ENCODE measurements around the gene TPT1.

Gene TPT1

DNA sequence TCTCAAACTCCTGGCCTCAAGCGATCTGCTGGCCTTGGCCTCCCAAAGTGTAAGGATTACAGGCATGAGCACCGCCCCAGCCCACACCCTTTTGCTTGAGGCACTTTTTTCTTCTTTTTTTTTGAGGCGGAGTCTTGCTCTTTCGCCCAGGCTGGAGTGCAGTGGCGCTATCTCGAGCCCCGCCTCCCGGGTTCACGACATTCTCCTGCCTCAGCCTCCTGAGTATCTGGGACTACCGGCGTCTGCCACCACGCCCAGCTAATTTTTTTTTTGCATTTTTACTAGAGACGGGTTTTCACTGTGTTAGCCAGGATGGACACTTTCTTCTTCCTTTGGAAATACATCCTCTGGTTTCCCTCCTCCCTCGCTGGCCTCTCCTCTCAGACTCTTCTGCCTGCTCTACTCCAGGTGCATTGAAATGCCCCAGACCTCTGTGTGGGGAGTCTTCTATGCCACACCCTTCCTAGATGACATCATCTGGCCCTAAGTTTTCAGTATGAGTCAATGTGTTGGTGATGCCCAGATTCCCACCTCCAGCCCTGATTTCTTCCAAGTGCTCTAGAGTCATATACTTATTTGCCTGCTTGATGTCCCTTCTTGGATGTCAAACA lies 20.7 kb upstream of the TPT1 start (continued):
- TF ChIP-seq, protein P1, sequence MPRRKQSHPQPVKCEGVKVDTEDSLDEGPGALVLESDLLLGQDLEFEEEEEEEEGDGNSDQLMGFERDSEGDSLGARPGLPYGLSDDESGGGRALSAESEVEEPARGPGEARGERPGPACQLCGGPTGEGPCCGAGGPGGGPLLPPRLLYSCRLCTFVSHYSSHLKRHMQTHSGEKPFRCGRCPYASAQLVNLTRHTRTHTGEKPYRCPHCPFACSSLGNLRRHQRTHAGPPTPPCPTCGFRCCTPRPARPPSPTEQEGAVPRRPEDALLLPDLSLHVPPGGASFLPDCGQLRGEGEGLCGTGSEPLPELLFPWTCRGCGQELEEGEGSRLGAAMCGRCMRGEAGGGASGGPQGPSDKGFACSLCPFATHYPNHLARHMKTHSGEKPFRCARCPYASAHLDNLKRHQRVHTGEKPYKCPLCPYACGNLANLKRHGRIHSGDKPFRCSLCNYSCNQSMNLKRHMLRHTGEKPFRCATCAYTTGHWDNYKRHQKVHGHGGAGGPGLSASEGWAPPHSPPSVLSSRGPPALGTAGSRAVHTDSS (tag by site-specific recombination; IDR thresholded peaks at IDR 0.05), result no peak
- TF ChIP-seq AEBP2 (tag by site-specific recombination; IDR thresholded peaks at IDR 0.05; ENCODE audit: borderline replicate concordance) (no peak), ZNF707 (tag by site-specific recombination; IDR thresholded peaks at IDR 0.05) (no peak), EGR2 (tag by site-specific recombination; IDR thresholded peaks at IDR 0.05; ENCODE audit: low read depth) (no peak), MEIS1 (CRISPR knock-in tag; IDR thresholded peaks at IDR 0.05; ENCODE audit: borderline replicate concordance) (no peak), ZNF555 (tag by site-specific recombination; conservative IDR thresholded peaks at IDR 0.05) (no peak), ZFP3 (tag by site-specific recombination; IDR thresholded peaks at IDR 0.05; ENCODE audit: low read depth) (no peak), ZNF398 (tag by site-specific recombination; IDR thresholded peaks at IDR 0.05) (no peak), ZBTB10 (tag by site-specific recombination; IDR thresholded peaks at IDR 0.05) (no peak), ZNF169 (tag by site-specific recombination; IDR thresholded peaks at IDR 0.05) (no peak), ZNF704 (tag by site-specific recombination; IDR thresholded peaks at IDR 0.05) (no peak), WT1 (tag by site-specific recombination; IDR thresholded peaks at IDR 0.05) (0 out of 2 replicates have a peak, but pooled peaks have one; percentile 26), ZFP37 (tag by site-specific recombination; IDR thresholded peaks at IDR 0.05) (peak; percentile 40; the same call in 1 of the 2 replicates), ZNF423 (tag by site-specific recombination; IDR thresholded peaks at IDR 0.05) (no peak), KLF1 (tag by site-specific recombination; IDR thresholded peaks at IDR 0.05) (peak; percentile 91), ZBTB20 (tag by site-specific recombination; IDR thresholded peaks at IDR 0.05) (no peak), ZNF544 (tag by site-specific recombination; IDR thresholded peaks at IDR 0.05) (no peak), ZNF670 (tag by site-specific recombination; IDR thresholded peaks at IDR 0.05; ENCODE audit: low read depth) (no peak), ZNF843 (tag by site-specific recombination; IDR thresholded peaks at IDR 0.05) (no peak), BCL11B (tag by site-specific recombination; IDR thresholded peaks at IDR 0.05; ENCODE audit: low read depth) (no peak), ZNF658 (tag by site-specific recombination; IDR thresholded peaks at IDR 0.05) (no peak), ZNF768 (tag by site-specific recombination; IDR thresholded peaks at IDR 0.05) (no peak), TRIM28 (IDR thresholded peaks at IDR 0.05; ENCODE audit: borderline replicate concordance, low read length) (no peak), ZNF391 (tag by site-specific recombination; IDR thresholded peaks at IDR 0.05; ENCODE audit: borderline replicate concordance, low read depth) (no peak), ZNF677 (tag by site-specific recombination; IDR thresholded peaks at IDR 0.05) (no peak), ZNF302 (tag by site-specific recombination; IDR thresholded peaks at IDR 0.05; ENCODE audit: low read depth) (no peak), ZNF596 (tag by site-specific recombination; IDR thresholded peaks at IDR 0.05) (no peak), MYNN (tag by site-specific recombination; IDR thresholded peaks at IDR 0.05; ENCODE audit: borderline replicate concordance) (no peak), OVOL3 (tag by site-specific recombination; IDR thresholded peaks at IDR 0.05) (no peak)
